Right atrium auricular region (tissue), 2 donors: ENCODE data around the gene FAM181A. TPM values are rescaled to one million over a fixed set of nuclear protein-coding genes. Genes with fewer than 3 reads are reported as not detected.

Experiments
- DNase-seq: peaks from one replicate; pipeline ENCODE4 v3.0.0-alpha.2; 2019; ENCODE audit warnings: low spot score
- H3K27ac ChIP-seq, 2 donors: fragments of 200-600 bp; sonication (generic); 1 replicate in 1 of 2; 2 replicates in 1 of 2; pipeline ENCODE4 v1.5.1; 2016 to 2019
- H3K27me3 ChIP-seq, 2 donors: fragments of 200-600 bp; sonication (generic); one replicate each; pipeline versions ENCODE4 v1.5.1 to v1.6.0; 2017 to 2019
- H3K36me3 ChIP-seq: fragments of 200-600 bp; sonication (generic); one replicate; pipeline ENCODE4 v1.5.1; 2016
- H3K4me1 ChIP-seq, 2 donors: fragments of 200-600 bp; sonication (generic); one replicate each; pipeline versions ENCODE4 v1.5.1 to v1.6.0; 2017 to 2019
- H3K4me3 ChIP-seq, 2 donors: fragments of 200-600 bp; sonication (generic); 1 replicate in 1 of 2; 2 replicates in 1 of 2; pipeline ENCODE4 v1.5.1; 2017 to 2019; ENCODE audit warnings: mild to moderate bottlenecking in 1 of 2, moderate library complexity in 1 of 2
- H3K9me3 ChIP-seq, 2 donors: fragments of 200-600 bp; sonication (generic); one replicate each; pipeline ENCODE4 v1.5.1; 2019
- total RNA-seq, 2 donors: library from RNA; depleted of rRNA; stranded (reverse); fragments of >200 nt; gene quantifications; one replicate each; pipeline ENCODE4 v1.1.0, GENCODE V29; 2016
- TF ChIP-seq, protein P1 (sequence below), 2 donors: fragments of 200-600 bp; sonication (generic); IDR thresholded peaks; one replicate each; pipeline ENCODE4 v1.5.1; 2019; ENCODE audit warnings: antibody characterized with exemption in 2 of 2

Gene FAM181A
- total RNA-seq, 2 donors from 2014 or later = not detected

DNA sequence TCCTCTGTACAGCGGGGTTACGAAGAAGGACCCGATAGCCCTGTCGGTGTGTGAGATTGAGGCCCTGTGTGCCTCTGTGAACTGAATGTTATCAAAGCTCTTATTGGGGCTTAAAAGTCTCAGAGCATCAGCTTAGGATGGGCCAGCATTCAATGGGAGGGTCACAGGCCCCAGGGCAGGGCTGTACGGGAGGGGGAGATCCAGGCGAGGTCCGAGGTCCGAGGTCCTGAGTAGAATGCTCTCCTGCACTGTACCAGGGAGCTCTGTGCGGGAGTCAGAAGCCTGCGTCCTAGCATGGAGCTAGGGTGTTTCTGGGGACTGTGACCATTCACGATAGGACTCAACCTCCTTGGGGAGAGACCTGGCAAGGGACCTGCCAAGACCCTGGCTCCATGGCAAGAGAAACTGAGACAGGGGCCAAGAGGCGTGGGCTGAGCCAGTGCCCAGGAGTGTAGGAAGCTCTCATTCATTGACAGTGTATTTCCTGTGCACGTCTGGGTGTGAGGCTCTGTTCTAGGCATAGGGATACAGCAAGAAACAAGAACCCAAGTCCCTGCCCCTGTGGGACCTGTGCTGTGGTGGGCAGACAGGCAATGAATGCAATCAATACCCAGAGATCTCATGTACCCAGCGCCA lies 12.0 kb upstream of the FAM181A start:
- TF ChIP-seq, protein P1, sequence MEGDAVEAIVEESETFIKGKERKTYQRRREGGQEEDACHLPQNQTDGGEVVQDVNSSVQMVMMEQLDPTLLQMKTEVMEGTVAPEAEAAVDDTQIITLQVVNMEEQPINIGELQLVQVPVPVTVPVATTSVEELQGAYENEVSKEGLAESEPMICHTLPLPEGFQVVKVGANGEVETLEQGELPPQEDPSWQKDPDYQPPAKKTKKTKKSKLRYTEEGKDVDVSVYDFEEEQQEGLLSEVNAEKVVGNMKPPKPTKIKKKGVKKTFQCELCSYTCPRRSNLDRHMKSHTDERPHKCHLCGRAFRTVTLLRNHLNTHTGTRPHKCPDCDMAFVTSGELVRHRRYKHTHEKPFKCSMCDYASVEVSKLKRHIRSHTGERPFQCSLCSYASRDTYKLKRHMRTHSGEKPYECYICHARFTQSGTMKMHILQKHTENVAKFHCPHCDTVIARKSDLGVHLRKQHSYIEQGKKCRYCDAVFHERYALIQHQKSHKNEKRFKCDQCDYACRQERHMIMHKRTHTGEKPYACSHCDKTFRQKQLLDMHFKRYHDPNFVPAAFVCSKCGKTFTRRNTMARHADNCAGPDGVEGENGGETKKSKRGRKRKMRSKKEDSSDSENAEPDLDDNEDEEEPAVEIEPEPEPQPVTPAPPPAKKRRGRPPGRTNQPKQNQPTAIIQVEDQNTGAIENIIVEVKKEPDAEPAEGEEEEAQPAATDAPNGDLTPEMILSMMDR (IDR thresholded peaks at IDR 0.05) = no peak
- Histone ChIP-seq H3K4me3 (no peak overlapping the region), H3K27ac (no peak overlapping the region), H3K4me1 (no peaks in the 10 kb centered on the region), H3K27me3 (no peaks in the 10 kb centered on the region), H3K36me3 (no peaks in the 10 kb centered on the region), H3K9me3 (no peaks in the 10 kb centered on the region)
- DNase-seq = no peak

GRCh38 chr14:93915800-93916199 lies 11.3 kb upstream of the FAM181A start:
- H3K4me1 ChIP-seq = no peaks in the 10 kb centered on the region
- H3K4me3 ChIP-seq = no peak overlapping the region
- no peaks in the 10 kb centered on the region for H3K9me3 ChIP-seq
- no peaks in the 10 kb centered on the region for H3K27me3 ChIP-seq
- TF ChIP-seq, protein P1 (IDR thresholded peaks at IDR 0.05) = no peak
- DNase-seq = no peak
- no peak overlapping the region for H3K27ac ChIP-seq
- no peaks in the 10 kb centered on the region for H3K36me3 ChIP-seq

DNA sequence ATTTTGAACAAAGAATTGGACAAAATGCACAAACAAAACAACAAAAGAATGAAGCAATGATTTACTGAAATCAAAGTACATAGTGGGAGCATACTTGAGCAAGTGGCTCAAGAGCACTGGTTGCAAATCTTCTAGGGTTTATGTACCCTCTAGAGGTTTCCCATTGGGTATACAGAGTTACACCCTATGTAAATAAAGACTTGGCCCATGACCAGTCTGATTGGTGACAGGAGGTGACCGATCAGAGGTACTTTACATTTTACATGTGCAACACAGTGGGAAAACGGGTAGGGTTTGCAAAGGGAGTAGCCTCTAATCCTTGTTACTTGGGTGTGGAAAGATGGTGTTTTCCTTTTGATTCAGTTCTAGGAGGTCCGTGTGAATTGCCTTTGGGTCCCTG lies 10.6 kb upstream of the FAM181A start:
- no peak for DNase-seq
- Histone ChIP-seq H3K36me3 (no peaks in the 10 kb centered on the region), H3K27me3 (no peaks in the 10 kb centered on the region), H3K4me3 (no peak overlapping the region), H3K9me3 (no peaks in the 10 kb centered on the region), H3K4me1 (no peaks in the 10 kb centered on the region), H3K27ac (no peak overlapping the region)
- TF ChIP-seq, protein P1 (IDR thresholded peaks at IDR 0.05) = no peak

- Histone ChIP-seq H3K4me1 (no peaks in the 10 kb centered on the region), H3K27me3 (no peaks in the 10 kb centered on the region), H3K27ac (no peak overlapping the region), H3K9me3 (no peaks in the 10 kb centered on the region), H3K4me3 (no peak overlapping the region), H3K36me3 (no peaks in the 10 kb centered on the region)
- no peak for DNase-seq
- TF ChIP-seq, protein P1 (IDR thresholded peaks at IDR 0.05) = no peak
Measured at GRCh38 chr14:93917141-93917540, 10.0 kb upstream of the FAM181A start.

DNA sequence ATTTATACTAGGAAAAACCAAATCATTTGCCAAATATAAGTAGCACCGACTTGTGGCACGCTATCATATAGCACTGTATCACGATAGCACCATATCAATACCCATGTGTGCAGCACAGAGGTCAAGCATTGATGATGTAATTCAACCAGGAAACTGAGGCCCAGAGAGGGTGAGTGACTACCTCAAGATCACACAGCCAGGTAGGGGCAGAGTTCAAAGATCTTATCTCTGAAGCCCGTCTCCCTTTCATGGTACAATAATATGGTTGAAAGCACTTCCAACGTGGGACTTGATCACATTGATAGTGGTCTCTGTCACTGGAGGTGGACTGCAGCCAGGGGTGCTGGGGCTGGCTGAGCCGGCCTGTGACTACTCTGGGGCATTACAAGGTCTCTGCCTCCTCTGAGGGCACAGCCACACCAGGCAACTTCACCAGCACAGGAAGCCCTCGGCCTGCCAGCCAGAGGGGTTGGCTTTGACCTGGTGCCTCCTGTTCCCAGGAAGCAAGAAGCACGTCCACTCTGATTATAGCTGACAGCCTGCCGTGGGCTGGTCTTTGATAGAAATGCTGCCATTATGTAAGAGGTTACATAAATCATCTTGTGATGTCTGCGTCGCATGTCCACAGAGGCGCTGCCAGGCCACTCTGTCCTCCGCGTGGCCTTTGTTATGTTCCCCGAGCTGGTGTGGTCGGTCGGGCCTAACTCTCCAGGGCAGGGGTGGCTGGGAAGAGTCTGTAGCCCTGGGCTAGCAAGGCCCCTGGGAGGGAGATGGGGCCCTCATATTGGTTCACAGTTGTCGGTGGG lies 5.9 kb upstream of the FAM181A start:
- no peaks in the 10 kb centered on the region for H3K36me3 ChIP-seq
- H3K9me3 ChIP-seq = no peaks in the 10 kb centered on the region
- H3K27me3 ChIP-seq = no peaks in the 10 kb centered on the region
- no peak overlapping the region for H3K27ac ChIP-seq
- TF ChIP-seq, protein P1 (IDR thresholded peaks at IDR 0.05) = no peak
- no peaks in the 10 kb centered on the region for H3K4me1 ChIP-seq
- no peak overlapping the region for H3K4me3 ChIP-seq
- no peak for DNase-seq
